WTC11 (cell line): ENCODE results near the gene RNF10. TPM values are rescaled to one million over a fixed set of nuclear protein-coding genes. Genes with fewer than 3 reads are reported as not detected.
"Not testable (repeated sequence)": the region's sequence is repeated elsewhere in the genome, so short reads cannot be mapped to it uniquely, and the experiment has no call there.

Source experiments
- ATAC-seq: fragments of 200-7000 bp; cut with Tn5 transposase; 2 replicates; pipeline ENCODE4 v1.10.0; 2021; ENCODE audit warnings: mild to moderate bottlenecking, moderate library complexity
- CTCF ChIA-PET: fragments of 300-600 bp; sonication (Branson Sonifier 250); formaldehyde crosslinking; loops from one replicate; lab custom pipeline; 2021; ENCODE audit warnings: antibody characterized with exemption; lab: Charles Lee
- POLR2A ChIA-PET: fragments of 350-600 bp; sonication (Branson Sonifier 250); formaldehyde crosslinking; loops from one replicate; lab custom pipeline; 2021; ENCODE audit warnings: antibody characterized with exemption; lab: Charles Lee
- DNase-seq: peaks from one replicate; pipeline ENCODE4 v3.0.0; 2021; ENCODE audit warnings: low spot score
- H3K27ac Mint-ChIP-seq: 2 replicates; pipeline ENCODE4 v1.8.0; 2021; ENCODE audit warnings: mixed read lengths
- H3K27me3 Mint-ChIP-seq: 2 replicates; pipeline ENCODE4 v1.8.0; 2021; ENCODE audit warnings: low read depth, mild to moderate bottlenecking, moderate library complexity, mixed read lengths
- H3K36me3 Mint-ChIP-seq: 2 replicates; pipeline ENCODE4 v1.8.0; 2021; ENCODE audit warnings: mixed read lengths
- H3K4me1 Mint-ChIP-seq: 2 replicates; pipeline ENCODE4 v1.8.0; 2022; ENCODE audit warnings: mixed read lengths
- H3K4me3 Mint-ChIP-seq: 2 replicates; pipeline ENCODE4 v1.8.0; 2021; ENCODE audit warnings: mild to moderate bottlenecking, moderate library complexity, mixed read lengths
- H3K9me3 Mint-ChIP-seq: 2 replicates; pipeline ENCODE4 v1.8.0; 2021; ENCODE audit warnings: mixed read lengths
- CREB1 ChIP-seq: sonication (generic); formaldehyde crosslinking; IDR thresholded peaks from 2 replicates; pipeline ENCODE4 v1.8.0; 2023; ENCODE audit warnings: mild to moderate bottlenecking, missing genetic modification reagents
- CTCF ChIP-seq: fragments of 200-600 bp; IDR thresholded peaks from 2 replicates; pipeline ENCODE4 v1.8.0; 2022; ENCODE audit warnings: antibody characterized with exemption
- EMX1 ChIP-seq: fragments of 250-450 bp; sonication (Bioruptor Pico); IDR thresholded peaks from 2 replicates; pipeline ENCODE4 v1.8.0; 2021; ENCODE audit warnings: mild to moderate bottlenecking
- ESRRA ChIP-seq: sonication (generic); formaldehyde crosslinking; IDR thresholded peaks from 2 replicates; pipeline ENCODE4 v1.8.1; 2022; ENCODE audit warnings: mild to moderate bottlenecking, missing genetic modification reagents, borderline replicate concordance
- FOXK1 ChIP-seq: sonication (generic); formaldehyde crosslinking; IDR thresholded peaks from 2 replicates; pipeline ENCODE4 v1.8.0; 2022; ENCODE audit warnings: mild to moderate bottlenecking, moderate library complexity, missing genetic modification reagents
- FOXP4 ChIP-seq: sonication (generic); formaldehyde crosslinking; IDR thresholded peaks from 2 replicates; pipeline ENCODE4 v1.8.0; 2022; ENCODE audit warnings: mild to moderate bottlenecking, missing genetic modification reagents
- KAT7 ChIP-seq: sonication (generic); formaldehyde crosslinking; IDR thresholded peaks from 2 replicates; pipeline ENCODE4 v1.8.1; 2023; ENCODE audit warnings: missing genetic modification reagents, mild to moderate bottlenecking, borderline replicate concordance
- MXD4 ChIP-seq: fragments of 250-450 bp; sonication (Bioruptor Pico); IDR thresholded peaks from 2 replicates; pipeline ENCODE4 v1.8.0; 2021; ENCODE audit warnings: mild to moderate bottlenecking, moderate library complexity, borderline replicate concordance
- NFATC4 ChIP-seq: fragments of 250-450 bp; sonication (Bioruptor Pico); IDR thresholded peaks from 2 replicates; pipeline ENCODE4 v1.9.0; 2021; ENCODE audit warnings: mild to moderate bottlenecking
- NR3C1 ChIP-seq: sonication (generic); formaldehyde crosslinking; conservative IDR thresholded peaks from 2 replicates; pipeline ENCODE4 v1.8.1; 2023; ENCODE audit warnings: low read depth, mild to moderate bottlenecking, missing genetic modification reagents
- SP1 ChIP-seq: sonication (generic); formaldehyde crosslinking; conservative IDR thresholded peaks from 2 replicates; pipeline ENCODE4 v1.8.1; 2022; ENCODE audit warnings: missing genetic modification reagents
- ZNF281 ChIP-seq: sonication (generic); formaldehyde crosslinking; IDR thresholded peaks from 2 replicates; pipeline ENCODE4 v1.8.0; 2023; ENCODE audit warnings: mild to moderate bottlenecking, missing genetic modification reagents
- ZNF416 ChIP-seq: fragments of 250-450 bp; sonication (Bioruptor Pico); IDR thresholded peaks from 2 replicates; pipeline ENCODE4 v1.9.0; 2021; ENCODE audit warnings: mild to moderate bottlenecking, inconsistent platforms
- ZNF423 ChIP-seq: fragments of 250-450 bp; sonication (Bioruptor Pico); IDR thresholded peaks from 2 replicates; pipeline ENCODE4 v2.1.2; 2022; ENCODE audit warnings: mild to moderate bottlenecking, moderate library complexity
- ZNF512 ChIP-seq: sonication (generic); formaldehyde crosslinking; IDR thresholded peaks from 2 replicates; pipeline ENCODE4 v1.8.1; 2022; ENCODE audit warnings: missing genetic modification reagents, borderline replicate concordance
- total RNA-seq: library from RNA; stranded (reverse); gene quantifications from 3 replicates; pipeline ENCODE4 v1.2.3, GENCODE V29; 2021
- TF ChIP-seq, protein P1 (sequence below): sonication (generic); formaldehyde crosslinking; IDR thresholded peaks from 2 replicates; pipeline ENCODE4 v1.8.1; 2023; ENCODE audit warnings: mild to moderate bottlenecking, missing genetic modification reagents

The RNF10 gene
- total RNA-seq, 1 experiment from 2014 or later: 160 TPM

- TF ChIP-seq ZNF512 (CRISPR knock-in tag) (no peak), NR3C1 (no peak), EMX1 (CRISPR knock-in tag) (no peak), MXD4 (CRISPR knock-in tag) (no peak), ZNF281 (no peak), CREB1 (CRISPR knock-in tag) (peak; percentile 83; the same call in 1 of the 2 replicates), ESRRA (CRISPR knock-in tag) (0 out of 2 replicates have a peak, but pooled peaks have one; percentile 67), FOXK1 (peak; percentile 94), FOXP4 (CRISPR knock-in tag) (peak; percentile 63; the same call in 1 of the 2 replicates), NFATC4 (CRISPR knock-in tag) (no peak)
- TF ChIP-seq, protein P1, sequence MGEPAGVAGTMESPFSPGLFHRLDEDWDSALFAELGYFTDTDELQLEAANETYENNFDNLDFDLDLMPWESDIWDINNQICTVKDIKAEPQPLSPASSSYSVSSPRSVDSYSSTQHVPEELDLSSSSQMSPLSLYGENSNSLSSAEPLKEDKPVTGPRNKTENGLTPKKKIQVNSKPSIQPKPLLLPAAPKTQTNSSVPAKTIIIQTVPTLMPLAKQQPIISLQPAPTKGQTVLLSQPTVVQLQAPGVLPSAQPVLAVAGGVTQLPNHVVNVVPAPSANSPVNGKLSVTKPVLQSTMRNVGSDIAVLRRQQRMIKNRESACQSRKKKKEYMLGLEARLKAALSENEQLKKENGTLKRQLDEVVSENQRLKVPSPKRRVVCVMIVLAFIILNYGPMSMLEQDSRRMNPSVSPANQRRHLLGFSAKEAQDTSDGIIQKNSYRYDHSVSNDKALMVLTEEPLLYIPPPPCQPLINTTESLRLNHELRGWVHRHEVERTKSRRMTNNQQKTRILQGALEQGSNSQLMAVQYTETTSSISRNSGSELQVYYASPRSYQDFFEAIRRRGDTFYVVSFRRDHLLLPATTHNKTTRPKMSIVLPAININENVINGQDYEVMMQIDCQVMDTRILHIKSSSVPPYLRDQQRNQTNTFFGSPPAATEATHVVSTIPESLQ (CRISPR knock-in tag): no peak
- TF ChIP-seq, all 79 proteins: peak for 19
Observed at GRCh38 chr12:120528861-120529525, 5.2 kb upstream of the RNF10 start, which contains the start of gene COQ5 (continued).

DNA sequence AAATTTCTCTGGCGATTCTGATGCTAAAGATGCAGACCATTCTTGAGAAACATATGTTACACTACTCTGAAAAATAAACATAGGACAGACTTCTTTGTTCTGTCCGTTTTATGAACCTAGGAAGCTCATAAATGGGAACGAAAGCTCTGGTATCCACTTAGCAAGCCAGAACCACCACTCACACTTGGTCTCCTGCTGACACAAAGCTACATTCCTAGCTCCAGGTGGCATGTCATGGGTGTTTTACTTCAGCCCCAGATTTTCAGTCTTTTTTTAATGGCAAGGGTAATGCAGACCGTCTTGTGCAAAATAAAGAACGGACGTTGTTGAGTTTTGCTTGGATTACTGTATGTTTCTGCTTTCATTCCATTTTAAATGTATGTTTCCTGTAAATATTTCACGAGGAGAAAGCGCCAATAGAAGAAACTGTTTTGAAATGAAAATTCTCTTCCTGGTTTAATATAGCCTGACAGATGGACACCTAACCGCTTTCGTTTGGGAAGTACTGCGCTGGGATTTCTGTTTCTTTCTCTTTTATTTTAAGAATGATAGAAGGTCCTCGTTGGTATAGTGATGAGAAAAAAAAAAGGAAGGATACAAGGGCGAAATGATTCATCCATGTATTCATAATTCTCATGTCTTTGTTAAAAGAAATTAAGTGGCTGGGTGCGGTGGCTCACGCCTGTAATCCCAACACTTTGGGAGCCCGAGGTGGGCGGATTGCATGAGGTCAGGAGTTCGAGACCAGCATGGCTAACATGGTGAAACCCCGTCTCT lies 4.3 kb upstream of the RNF10 start:
- Mint-ChIP-seq H3K4me1 (peaks cover 8% of the 10 kb centered on the region), H3K36me3 (peaks cover 7% of the 10 kb centered on the region), H3K4me3 (peak overlapping the region; percentile 99), H3K27me3 (no peaks in the 10 kb centered on the region), H3K27ac (peak overlapping the region; percentile 99), H3K9me3 (no peaks in the 10 kb centered on the region)
- TF ChIP-seq FOXK1 (no peak), CTCF (no peak), SP1 (CRISPR knock-in tag) (no peak), ZNF423 (CRISPR knock-in tag) (peak; percentile 35; the same call in 1 of the 2 replicates), ZNF416 (CRISPR knock-in tag) (no peak), KAT7 (CRISPR knock-in tag) (no peak)
- 0 out of 2 replicates have a peak, but pooled peaks have one; percentile 7 for ATAC-seq
- CTCF ChIA-PET: interaction anchor here (0.6 to 1.3 kb wide), 5 partner anchors 31 to 229 kb away, joined by 3 to 4 read pairs (median 3); partner anchors contain the start of genes DYNLL1 and SRSF9
- POLR2A ChIA-PET: interaction anchor here (0.7 kb wide), 1 partner anchor 51 kb away, joined by 4 read pairs; the partner anchor contains the start of gene POP5
- DNase-seq: no peak

GRCh38 chr12:120530418-120530761 lies 3.8 kb upstream of the RNF10 start:
- POLR2A ChIA-PET, H3K9me3 Mint-ChIP-seq, H3K36me3 Mint-ChIP-seq, DNase-seq, H3K27ac Mint-ChIP-seq, CTCF ChIA-PET, ATAC-seq, H3K27me3 Mint-ChIP-seq: not testable (repeated sequence)
- peaks cover 11% of the 10 kb centered on the region for H3K4me1 Mint-ChIP-seq
- H3K4me3 Mint-ChIP-seq: peak overlapping the region; percentile 99
